NCI-H460 (cell line): ENCODE results near the gene GNB1L. TPM values are rescaled to one million over a fixed set of nuclear protein-coding genes. Genes with fewer than 3 reads are reported as not detected.

Experiments
- DNase-seq: peaks from one replicate; pipeline ENCODE4 v3.0.0-alpha.2; 2016; ENCODE audit warnings: low read depth; ENCODE audit errors: extremely low read depth
- total RNA-seq: library from RNA; depleted of rRNA; stranded (reverse); fragments of >200 nt; shearing (Covaris generic); gene quantifications from 2 replicates; pipeline ENCODE4 v1.2.3, GENCODE V29; 2014

Gene GNB1L
- total RNA-seq, 1 experiment from 2014 or later: 9.6 TPM

DNA sequence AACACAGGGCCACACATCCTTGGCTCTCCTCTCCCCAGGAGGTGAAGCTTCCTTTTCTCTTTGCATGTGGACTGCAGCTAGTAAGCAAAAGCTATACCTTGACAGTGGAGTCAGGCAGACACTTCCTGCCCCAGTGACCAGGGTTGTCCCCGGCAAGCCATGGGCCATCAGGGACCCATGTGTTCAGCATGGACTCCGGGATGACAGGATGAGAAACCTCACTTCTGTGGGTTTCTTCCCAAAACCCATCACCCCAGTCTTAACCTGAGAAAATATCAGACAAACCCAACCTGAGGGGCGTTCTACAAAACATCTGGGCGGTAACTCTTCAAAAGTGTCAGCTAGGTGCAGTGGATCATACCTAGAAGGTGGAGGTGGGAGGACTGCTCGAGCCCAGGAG is 40.2 kb downstream of the GNB1L start:
- no peak for DNase-seq

DNA sequence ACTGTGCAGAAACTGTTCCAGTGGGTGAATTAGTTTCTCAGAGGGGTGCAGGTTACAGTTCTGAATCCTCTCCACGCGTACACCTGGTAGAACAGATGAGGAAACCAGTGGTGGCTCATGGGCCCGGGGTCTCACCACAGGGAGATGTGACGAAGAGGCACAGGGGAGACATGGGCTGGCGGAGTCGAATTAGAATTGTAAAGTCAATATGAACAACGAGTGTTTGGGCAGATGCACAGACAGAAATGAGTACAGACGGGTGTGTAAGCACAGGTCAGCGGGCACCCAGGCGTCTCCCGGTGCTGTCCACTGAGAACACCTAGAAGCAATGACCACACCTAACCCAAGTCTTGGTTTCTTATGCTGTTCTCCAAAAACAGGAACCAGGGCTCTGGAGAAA is 41.8 kb downstream of the GNB1L start:
- DNase-seq: no peak

DNA sequence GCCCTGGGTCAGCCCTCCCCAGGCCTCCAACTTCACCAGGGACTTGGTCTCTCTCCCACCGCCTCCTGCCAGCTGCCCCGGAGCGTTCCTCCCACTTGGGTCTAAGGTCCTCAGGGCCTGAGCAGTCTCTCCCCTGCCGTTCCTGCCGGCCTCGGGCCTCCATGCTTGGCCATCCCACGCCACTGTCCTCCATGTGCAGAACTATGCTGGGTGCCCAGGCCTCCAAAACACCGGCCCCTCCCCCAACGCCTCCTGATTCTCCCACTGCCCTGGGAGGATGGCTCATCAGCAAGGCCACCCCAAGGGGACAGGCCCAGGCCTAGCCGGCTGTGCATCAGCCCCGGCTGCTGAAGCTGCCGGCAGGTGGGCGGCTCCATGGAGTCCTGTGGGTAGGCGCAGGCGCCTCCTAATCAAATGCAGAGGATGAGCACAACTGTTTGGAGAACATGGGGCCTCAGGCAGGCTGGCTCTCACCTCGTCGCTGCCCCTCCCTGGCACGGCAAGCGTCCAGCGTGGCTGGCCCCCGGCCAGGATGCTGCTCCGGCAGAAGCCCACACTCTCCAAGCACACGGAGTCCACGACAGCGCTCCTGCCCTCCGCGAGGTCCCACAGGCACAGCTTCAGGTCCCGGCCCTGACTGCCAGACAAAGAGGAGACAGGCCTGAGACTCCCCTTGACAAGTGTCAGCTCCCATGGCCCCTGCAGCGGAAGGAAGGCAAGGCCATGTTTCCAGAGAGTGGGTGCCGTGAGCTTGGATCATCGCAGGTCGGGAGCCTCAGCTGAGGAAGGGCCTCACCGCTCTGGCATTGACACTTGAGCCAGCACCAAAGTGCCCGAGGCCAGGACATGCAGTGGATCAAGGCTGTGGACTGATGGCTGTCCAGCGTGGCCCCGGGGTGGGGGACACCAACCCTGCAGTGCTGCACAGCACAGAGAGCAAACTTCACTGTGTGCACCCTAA is 42.6 kb downstream of the GNB1L start:
- DNase-seq: no peak

DNA sequence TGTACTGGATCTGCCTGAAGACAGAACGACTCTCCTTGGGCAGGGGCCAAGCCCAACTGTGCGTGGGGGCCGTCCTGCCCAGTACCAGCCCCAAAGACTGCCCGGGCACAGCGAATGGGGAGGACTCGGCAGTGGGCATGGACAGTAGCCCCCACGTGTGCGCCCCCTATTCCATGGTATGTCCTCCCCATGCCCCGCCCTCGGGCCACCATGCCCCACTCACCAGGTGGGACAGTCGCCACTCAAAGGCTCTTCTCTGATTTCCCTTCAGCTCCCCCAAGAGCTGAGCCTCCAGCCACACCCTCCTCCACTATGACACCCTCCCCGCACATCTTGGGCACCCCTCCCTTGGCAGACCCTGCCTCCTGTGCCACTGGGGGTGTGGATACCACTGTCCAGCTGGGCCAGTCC is 43.5 kb downstream of the GNB1L start:
- no peak for DNase-seq

DNA sequence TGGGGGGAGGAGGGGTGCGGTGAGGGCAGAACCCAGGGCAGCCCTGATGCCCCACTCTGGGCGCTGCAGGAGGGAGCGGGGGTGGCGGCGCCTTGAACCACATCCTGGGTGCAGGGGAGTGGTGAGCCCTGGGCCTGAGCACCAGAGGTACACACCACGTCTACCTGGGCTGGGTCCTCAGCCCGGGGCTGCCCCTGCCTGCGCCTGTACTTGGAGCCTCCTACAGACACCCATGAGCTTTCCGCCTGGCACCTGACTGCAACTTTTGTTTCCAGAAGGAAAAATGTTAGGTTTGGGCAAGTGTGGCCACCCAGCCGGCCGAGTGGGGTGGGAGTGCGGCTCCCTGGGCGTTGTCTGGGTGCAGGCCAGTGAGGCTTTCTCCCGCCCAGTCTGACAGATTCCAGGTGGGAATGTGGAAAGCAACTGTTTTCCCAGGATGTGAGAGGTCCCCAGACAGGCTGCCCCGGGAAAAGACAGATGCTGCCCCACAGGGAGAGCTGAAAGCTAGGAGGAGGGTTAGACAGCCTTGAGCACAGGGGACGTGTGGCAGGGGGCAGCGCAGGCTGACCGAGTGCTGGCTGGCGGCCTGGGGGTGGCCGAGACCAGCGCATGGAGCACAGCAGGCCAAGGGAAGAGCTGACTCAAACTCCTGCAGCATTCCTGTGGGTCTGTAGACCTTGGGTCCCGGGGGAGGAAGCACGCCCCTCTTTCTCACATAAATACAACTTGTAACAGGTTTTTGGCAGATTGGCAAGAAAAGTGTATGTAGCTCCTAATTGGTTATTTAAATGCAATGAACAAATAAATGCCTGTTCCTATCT is 44.1 kb downstream of the GNB1L start:
- DNase-seq: no peak

DNA sequence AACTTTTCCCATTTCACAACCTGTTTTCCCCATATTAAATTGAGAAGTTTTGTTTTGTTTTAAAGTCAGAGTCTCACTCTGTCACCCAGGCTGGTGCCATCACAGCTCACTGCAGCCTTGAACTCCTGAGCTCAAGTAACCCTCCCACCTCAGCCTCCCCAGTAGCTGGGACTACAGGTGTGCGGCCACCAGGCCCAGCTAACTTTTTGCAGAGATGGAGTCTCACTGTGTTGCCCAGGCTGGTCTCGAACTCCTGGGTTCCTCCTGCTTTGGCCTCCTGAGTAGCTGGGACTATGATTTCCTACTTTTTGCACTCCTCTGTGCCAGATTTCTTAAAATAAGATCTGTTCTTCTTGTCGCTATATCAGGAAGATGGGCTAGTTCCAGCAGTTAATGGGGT is 44.9 kb downstream of the GNB1L start:
- DNase-seq: no peak

DNA sequence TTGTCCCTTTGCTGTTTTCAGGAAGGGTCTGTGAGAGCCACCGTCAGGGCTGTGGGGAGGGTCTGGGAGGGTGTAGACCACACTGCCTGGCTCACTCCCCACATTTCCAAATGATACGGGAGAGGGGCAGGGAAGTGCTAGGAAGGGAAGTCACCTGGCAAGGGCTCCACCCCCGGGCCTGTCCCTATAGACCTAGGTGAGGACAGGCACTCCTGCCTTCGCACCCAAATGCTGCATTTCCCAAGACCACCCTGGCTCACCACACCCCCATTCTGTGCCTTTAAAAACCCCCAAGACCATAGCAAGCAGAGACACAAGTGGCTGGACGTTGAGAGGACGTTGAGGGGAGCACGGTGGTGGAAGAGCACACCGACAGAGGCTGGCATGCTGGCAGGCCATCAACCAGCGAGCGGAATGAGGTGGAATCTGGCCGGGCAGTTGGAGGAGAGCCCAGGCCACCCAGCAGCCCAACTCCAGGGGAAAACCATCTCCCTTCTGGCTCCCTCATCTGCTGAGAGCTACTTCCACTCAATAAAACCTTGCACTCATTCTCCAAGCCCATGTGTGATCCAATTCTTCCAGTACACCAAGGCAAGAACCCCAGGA is 45.7 kb downstream of the GNB1L start:
- DNase-seq: no peak

DNA sequence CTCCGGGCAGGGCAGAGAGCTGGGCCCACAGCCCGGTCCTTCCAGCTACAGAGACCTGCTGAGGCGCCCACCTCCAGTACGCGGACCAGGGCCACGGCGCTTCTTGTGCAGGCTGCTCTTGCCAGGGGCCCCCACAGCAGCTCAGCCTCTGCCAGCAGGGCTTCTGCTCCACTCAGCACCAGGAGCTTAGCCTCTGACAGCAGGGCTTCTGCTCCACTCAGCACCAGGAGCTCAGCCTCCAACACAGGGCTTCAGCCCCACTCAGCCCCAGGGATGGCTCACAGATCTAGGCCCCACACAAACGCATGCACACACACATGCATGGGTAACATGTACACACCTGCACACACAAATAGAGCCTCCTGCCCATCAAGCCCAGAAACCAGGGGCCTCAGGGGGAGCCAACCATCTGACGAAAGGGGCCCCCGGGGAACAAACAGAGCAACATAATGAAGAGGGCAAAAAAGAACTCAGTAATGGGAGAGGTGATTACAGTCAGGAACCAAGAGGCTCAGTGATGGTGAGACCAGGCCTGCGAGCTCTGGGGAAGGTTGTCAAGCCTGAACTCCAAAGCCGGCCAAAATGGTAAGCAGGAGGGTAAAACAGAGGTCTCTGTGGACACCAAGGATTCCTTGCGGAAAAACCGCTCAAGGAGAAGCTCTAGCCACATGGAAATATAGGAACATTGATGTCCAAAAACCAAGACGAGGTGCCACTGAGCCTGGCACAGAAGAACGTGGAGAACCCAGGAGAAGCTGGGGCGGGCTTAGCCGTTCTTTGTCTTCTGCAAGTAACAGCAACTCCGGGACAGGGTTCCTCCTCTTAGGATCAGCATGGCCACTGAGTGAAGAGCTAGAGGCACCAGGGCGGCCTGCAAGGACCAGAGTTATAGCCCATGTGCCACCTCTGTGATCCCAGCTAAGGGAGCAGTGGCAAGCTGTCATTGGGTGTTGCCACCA is 46.5 kb downstream of the GNB1L start:
- DNase-seq: no peak

DNA sequence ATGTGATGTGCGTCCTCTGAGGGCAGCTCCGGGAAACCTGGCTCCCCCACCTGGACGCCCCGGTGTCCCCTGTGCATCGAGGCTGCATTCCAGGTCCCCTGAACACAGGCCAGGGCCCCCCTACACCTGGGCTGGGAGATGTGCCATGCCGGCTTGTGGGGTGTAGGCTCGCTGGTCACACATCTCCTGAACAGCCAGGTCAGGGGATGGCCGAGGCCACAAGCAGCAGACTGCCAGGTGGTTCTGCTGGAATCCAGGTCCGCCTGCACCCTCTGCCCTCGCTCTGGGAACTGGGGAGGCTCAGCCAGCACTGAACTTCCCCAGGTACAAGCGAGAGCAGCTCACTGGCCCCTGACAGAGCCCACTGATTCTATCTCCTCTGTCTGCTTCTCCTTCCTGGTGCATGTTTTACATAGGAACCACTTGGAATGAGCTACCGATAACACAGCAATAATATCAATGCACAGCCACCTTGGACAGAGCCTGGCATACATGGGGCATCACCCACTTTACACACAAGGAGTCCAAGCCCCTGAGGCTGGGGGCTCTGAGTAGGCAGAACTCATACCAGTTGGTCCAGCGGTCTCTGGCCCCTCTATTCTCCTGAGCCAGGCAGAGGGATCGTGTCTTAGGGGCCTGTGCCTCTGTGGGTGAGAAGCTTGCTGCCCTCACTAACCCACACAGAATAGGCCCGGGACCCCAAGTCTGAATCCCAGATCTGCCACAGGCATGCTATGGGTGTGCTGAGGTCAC is 47.3 kb downstream of the GNB1L start:
- DNase-seq: no peak

DNA sequence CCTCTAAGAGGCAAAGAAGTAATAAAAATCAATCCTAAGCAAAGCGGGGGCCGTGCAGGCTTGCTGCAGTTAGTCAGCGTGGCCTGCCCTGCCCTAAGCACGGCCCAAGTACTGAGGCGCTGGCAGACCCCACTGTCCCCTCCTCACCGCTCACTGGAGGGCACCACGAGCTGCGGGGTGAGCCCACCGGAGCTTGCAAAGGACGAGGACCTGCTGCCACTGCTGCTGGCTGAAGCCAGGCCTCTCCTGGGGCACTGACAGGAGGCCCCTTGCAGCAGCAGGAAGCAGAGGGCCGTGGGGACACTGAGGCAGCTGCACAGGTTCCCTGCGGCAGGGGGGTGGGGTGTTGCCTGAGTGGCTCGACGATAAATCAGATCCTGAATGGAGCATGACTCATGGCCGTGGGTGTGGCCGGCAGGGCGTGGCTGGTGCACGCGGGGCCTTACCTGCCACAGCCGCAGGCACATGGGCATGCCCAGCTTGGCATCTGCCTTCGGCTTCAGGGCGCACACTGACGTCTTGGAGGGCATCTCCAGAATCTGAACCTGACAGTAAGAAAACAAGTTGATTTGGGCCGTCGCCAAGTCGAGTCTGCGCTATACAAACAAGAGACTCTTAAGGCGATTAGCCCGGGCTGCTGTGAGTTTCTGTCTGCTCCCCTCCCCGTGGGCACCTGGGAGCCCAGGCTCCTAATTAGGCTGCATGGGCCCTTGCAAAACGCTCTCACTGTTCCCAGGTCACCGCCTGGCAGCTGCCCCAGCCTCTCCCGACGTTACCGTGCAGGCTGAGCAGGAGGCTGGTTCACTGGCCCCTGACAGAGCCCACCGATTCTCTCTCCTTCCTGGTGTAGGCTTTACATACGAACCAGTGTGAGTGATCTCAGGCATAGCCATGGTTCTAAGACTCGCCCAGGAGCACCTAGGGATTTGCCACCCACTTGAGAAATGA is 48.2 kb downstream of the GNB1L start:
- peak; percentile 44 for DNase-seq

DNA sequence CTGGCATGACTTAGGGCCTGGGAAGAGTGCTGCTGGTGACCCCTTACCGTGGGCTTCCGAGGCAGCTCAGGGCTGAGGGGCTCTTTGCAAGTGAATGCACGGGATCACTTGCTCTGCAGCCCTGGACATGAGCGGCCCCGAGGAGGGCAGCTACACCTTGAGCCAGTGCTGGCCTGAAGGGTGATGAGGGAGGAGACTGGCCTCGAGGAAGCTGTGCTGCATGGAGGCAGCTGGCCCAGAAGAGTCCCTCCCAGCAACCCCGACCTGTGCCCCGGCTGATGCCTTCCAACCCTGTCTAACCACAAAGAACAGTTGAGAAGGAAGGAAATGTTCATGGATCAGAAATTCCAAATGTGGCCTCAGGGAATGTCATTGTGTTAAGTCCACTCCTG is 48.9 kb downstream of the GNB1L start:
- no peak for DNase-seq

DNA sequence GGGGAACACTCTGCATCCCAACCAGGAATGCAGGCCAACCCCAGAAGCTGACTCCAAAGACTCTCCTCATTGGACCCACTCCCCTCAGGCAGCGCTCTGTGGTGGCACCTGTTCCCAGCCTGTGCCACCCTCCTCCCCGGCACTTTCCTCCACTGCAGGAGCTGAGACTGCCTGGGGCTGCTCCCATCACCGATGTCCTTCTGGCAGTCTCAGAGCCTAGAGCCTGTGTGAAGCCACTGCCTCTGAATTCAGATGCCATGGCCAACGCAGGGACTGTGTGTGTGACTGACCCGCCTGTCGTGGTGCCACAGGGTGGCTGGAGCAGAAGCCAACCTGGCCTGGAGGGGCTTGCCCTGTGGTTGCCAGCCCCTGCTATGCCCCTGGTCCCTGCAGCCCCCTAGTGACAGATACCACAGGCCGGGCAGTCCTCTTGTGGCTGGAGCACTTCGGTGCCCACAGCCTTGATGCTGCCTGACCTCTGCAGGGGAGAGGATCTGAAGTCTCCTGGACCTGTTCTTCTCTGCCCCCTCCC is 50.9 kb downstream of the GNB1L start:
- DNase-seq: no peak

DNA sequence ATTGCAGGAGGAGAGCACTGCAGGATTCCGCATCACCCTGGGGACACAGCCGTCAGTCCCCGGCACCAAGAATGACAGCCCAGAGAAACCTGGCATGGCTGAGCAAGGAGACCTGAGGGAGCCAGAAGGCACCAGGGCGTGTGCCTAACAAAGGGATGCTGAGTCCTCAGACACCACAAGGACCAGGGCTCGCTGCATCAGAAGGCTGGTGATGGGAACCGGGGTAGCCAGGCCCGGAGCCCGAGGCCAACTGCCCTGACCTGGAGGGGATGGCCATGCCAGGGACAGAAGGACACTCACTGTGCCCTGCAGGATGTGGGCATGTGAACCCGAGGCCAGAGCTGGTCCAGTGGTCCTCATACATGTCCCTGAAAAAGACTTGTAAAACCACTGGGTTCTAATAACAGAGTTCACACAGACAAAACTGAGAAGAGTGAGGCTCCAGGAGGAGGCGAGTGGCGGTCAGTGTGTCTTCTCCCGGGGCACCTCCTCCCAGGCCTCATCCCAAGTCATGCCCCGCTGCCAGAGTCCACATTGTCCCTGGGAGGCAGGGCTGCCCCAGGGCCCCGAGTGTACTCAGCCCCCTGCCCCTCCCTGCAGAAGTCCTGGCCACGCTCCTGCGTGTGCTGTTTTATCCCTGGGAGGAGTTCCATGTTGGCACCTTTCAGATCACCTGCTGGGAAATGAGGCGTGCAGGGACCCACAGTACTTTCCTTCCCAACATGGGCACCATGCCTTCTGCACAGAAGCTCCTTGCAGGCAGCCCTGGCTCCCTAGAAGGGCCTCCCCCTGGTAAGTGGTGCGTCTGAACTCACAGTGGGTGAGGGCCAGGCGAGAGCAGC is 51.6 kb downstream of the GNB1L start:
- no peak for DNase-seq

DNA sequence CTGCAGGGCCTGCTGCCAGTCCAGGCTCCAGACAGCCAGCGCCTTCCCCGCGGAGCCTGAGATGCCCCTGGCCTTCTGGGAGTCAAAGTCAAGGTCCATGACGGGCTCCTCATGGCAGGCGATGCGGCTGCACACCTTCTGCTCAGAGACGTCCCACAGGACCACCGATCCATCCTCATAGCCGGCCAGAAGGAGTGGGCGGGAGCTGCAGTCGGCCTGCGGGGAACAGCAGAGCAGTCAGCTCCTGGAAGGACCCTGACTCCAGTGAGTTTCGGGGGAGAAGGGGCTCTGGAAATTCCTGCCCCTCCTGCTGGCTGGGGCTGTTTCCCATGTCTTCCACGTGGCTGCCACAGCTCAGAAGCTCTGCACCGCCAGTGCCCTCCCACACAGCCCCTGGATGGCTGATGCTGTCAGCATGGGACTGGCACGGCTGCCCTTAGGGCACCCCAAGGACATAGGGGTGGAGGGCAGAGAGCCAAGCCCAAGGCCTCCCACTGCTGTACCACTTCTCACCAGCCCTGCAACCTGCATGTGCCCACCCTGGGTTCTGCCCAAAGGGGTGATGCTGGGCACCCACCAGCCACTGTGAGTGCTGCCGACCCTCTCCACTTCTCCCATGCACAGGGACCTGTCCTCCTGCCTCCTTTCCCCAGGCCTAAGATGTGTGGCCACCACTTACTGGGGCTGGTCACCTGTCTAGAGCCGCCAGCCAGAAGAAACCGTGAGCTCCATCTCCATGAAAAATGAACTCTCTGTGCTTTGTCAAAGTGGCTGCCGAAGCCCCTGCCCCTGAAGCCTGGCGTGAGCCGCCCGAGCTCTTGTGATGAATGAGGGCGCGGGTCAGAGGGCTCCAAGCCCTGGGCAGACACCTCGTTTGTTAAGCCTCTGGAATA is 52.4 kb downstream of the GNB1L start:
- DNase-seq: no peak

DNA sequence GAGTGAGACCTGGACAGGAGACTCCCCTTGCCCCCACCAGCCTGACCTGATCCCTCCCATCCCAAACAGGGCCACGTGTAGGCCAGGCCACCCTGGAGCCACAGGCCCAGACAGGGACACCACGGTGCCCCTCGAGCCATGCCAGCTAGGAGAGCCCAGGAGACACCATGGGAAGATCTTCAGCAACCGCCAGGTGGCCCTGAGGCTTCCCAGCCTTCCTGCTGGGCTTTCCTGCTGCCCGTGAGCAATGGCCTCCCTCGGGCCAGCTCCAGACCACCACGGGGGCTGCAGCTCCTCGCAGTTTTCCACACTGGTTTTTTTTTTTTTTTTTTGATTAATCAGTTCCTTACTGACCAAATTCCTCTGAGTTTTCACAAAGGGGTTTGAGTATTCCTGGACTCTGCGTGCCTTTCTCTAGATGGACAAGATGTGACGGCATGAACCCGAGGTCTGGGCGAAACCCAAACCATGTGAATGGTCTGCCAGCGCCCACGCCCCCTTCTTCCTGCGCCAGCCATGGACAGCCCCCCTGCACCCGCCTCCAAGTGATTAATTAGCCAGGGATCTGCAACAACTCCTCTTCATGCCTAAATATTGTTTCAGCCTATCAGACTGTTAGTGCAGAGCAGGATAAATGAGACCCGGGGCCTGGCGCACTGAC is 53.2 kb downstream of the GNB1L start:
- DNase-seq: no peak
